Measurements from ENCODE around the gene PLEKHA7. TPM values are rescaled to one million over a fixed set of nuclear protein-coding genes. Genes with fewer than 3 reads are reported as not detected.

PLEKHA7 gene
- total and polyA plus RNA-seq, 2 of the 13 experiments (the other 11 are each of a cell fraction or from before 2014, with no cell fraction given) = 17.5 to 18.7 TPM

- no peaks in the 10 kb centered on the region for H3K9me3 ChIP-seq (ENCODE audit: low read length)
- ChIA-PET POLR2A (interaction anchor here (0.6 kb wide), 1 partner anchor 82 kb away, joined by 3 read pairs; the partner anchor contains the start of gene C11orf58), CTCF (ENCODE audit: low intra/inter-chr PET ratio, low total read pairs) (interaction anchor here (0.9 to 1.9 kb wide), 3 partner anchors 32 to 243 kb away, joined by 3 to 12 read pairs (median 8); no protein-coding TSS in a partner anchor)
- peak overlapping the region; percentile 75 for H3K4me2 ChIP-seq (ENCODE audit: low read depth, low read length)
- peak overlapping the region in 1 of 3 experiments; percentile 53; a peak in 2 of 6 replicates for H3K4me3 ChIP-seq (replicated peaks in 1 of 3; ENCODE audit: insufficient read depth in 1 of 3, low read depth in 2 of 3, low read length in 3 of 3)
- in situ Hi-C loops (cut with HindIII; ENCODE audit: extremely low pct_ligation_motif_present, low pct_unique_long_range_greater_than_20kb) (loop anchor here (10.0 kb wide), 1 partner anchor 244 kb away; no protein-coding TSS in a partner anchor), intact Hi-C loops (cut with micrococcal nuclease; ENCODE audit: unreplicated experiment) (loop anchor here (1.0 to 5.0 kb wide), 2 partner anchors 32 to 242 kb away; no protein-coding TSS in a partner anchor)
- H3K27me3 ChIP-seq (ENCODE audit: control insufficient read depth in 1 of 2, insufficient read depth in 2 of 2, low read length in 2 of 2) = no peaks in the 10 kb centered on the region
- ATAC-seq (peak; percentile 94), DNase-seq (ENCODE audit: low spot score) (peak; percentile 62), FAIRE-seq (peak; percentile 83)
- no peak overlapping the region for H3K9ac ChIP-seq (ENCODE audit: insufficient read depth, low read depth, low read length)
- H3K36me3 ChIP-seq (replicated peaks in 1 of 2; ENCODE audit: control insufficient read depth in 1 of 2, insufficient read depth in 2 of 2, low read length in 2 of 2) = peaks cover 9 to 32% of the 10 kb centered on the region in 2 experiments
- H3K79me2 ChIP-seq (ENCODE audit: insufficient read depth, low read length) = no peaks in the 10 kb centered on the region
- 32% methylated on average over 8 of the region's 8 CpGs for WGBS (ENCODE audit: low lambda C conversion rate)
- H3K27ac ChIP-seq (ENCODE audit: extremely low read length, insufficient read depth, low read length) = peak overlapping the region; percentile 52
- H2AFZ ChIP-seq (ENCODE audit: low read length) = peak overlapping the region; percentile 57
- no TSS peak for BruUV-seq (replicated peaks)
- no peaks in the 10 kb centered on the region for H4K20me1 ChIP-seq (ENCODE audit: insufficient read depth, low read length)
- peaks cover 24% of the 10 kb centered on the region for H3K4me1 ChIP-seq (ENCODE audit: insufficient read depth, low read length)
- TF ChIP-seq LCORL (IDR thresholded peaks at IDR 0.05) (no peak), LCORL (CRISPR knock-in tag; IDR thresholded peaks at IDR 0.05) (peak; percentile 63; the same call in 1 of the 2 replicates), ZBTB49 (CRISPR knock-in tag; IDR thresholded peaks at IDR 0.05; ENCODE audit: borderline replicate concordance) (no peak), FOSL1 (CRISPR knock-in tag; IDR thresholded peaks at IDR 0.05; ENCODE audit: borderline replicate concordance) (no peak), ZMYM4 (CRISPR knock-in tag; IDR thresholded peaks at IDR 0.05) (no peak), ZNF788 (CRISPR knock-in tag; IDR thresholded peaks at IDR 0.05; ENCODE audit: borderline replicate concordance) (peak; percentile 29; the same call in 1 of the 2 replicates), CREM (IDR thresholded peaks at IDR 0.05) (no peak), CREM (CRISPR knock-in tag; IDR thresholded peaks at IDR 0.05) (no peak), SALL1 (CRISPR knock-in tag; IDR thresholded peaks at IDR 0.05) (peak; percentile 18; the same call in 1 of the 2 replicates), SOX6 (IDR thresholded peaks at IDR 0.05) (no peak), SOX6 (CRISPR knock-in tag; IDR thresholded peaks at IDR 0.05) (peak; percentile 34; the same call in 1 of the 2 replicates), SMC3 (IDR thresholded peaks at IDR 0.05; ENCODE audit: low read length) (peak; percentile 50), NRL (CRISPR knock-in tag; IDR thresholded peaks at IDR 0.05; ENCODE audit: borderline replicate concordance) (no peak), ZNF350 (CRISPR knock-in tag; IDR thresholded peaks at IDR 0.05; ENCODE audit: borderline replicate concordance, low read depth) (peak; percentile 51; the same call in 1 of the 2 replicates), BCL3 (CRISPR knock-in tag; IDR thresholded peaks at IDR 0.05) (no peak), SP4 (CRISPR knock-in tag; IDR thresholded peaks at IDR 0.05) (no peak), SAP130 (CRISPR knock-in tag; IDR thresholded peaks at IDR 0.05; ENCODE audit: low read depth) (0 out of 2 replicates have a peak, but pooled peaks have one; percentile 10), THAP11 (CRISPR knock-in tag; IDR thresholded peaks at IDR 0.05) (no peak), ZNF572 (CRISPR knock-in tag; IDR thresholded peaks at IDR 0.05) (0 out of 2 replicates have a peak, but pooled peaks have one; percentile 52), YEATS4 (CRISPR knock-in tag; IDR thresholded peaks at IDR 0.05; ENCODE audit: borderline replicate concordance) (no peak)
- TF ChIP-seq, protein P1, sequence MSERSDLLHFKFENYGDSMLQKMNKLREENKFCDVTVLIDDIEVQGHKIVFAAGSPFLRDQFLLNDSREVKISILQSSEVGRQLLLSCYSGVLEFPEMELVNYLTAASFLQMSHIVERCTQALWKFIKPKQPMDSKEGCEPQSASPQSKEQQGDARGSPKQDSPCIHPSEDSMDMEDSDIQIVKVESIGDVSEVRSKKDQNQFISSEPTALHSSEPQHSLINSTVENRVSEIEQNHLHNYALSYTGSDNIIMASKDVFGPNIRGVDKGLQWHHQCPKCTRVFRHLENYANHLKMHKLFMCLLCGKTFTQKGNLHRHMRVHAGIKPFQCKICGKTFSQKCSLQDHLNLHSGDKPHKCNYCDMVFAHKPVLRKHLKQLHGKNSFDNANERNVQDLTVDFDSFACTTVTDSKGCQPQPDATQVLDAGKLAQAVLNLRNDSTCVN (CRISPR knock-in tag; IDR thresholded peaks at IDR 0.05; ENCODE audit: borderline replicate concordance) = no peak
Observed at GRCh38 chr11:16820324-16821092, 193.7 kb downstream of the PLEKHA7 start.
